Measurements from ENCODE around the gene IQSEC3. TPM values are rescaled to one million over a fixed set of nuclear protein-coding genes. Genes with fewer than 3 reads are reported as not detected.

IQSEC3 gene
- polyA plus RNA-seq, 1 donor from 2014 or later = not detected

DNA sequence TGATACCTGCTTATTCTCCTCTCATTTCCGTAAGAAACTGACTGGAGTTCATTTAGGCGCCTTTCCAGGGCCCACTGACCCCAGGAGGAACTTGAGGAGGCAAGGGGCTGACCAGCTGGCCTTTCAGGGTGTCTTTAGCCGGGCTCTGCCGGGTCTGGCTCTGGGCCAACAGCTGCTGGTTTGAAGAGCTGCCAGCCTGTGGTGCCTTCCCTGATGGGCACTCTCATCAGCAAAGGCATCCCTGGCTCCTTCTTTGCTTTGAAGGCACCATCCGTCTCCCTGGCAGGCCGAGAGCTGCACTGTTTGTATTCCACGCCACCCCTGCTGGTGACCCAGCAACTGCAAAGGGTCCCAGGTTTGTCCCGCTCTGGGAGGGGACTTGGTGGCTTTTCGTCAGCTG is 42.0 kb downstream of the IQSEC3 start:
- no peak overlapping the region for H3K27ac Mint-ChIP-seq
- H3K36me3 Mint-ChIP-seq = no peaks in the 10 kb centered on the region
- peaks cover 7% of the 10 kb centered on the region for H3K27me3 Mint-ChIP-seq
- peaks cover 12 to 25% (median 20%) of the 10 kb centered on the region in 3 donors for H3K4me1 Mint-ChIP-seq
- H3K4me3 Mint-ChIP-seq = no peak overlapping the region
- H3K9me3 Mint-ChIP-seq = no peaks in the 10 kb centered on the region

- Mint-ChIP-seq H3K4me1 (peaks cover 12 to 25% (median 20%) of the 10 kb centered on the region in 3 donors), H3K36me3 (no peaks in the 10 kb centered on the region), H3K9me3 (no peaks in the 10 kb centered on the region), H3K27ac (no peak overlapping the region), H3K27me3 (peaks cover 14% of the 10 kb centered on the region), H3K4me3 (no peak overlapping the region)
Observed at GRCh38 chr12:109446-109845, 42.9 kb downstream of the IQSEC3 start.

- peak overlapping the region in 1 of 4 donors; percentile 23 for H3K4me3 Mint-ChIP-seq
- no peaks in the 10 kb centered on the region for H3K9me3 Mint-ChIP-seq
- H3K27ac Mint-ChIP-seq = peak overlapping the region in 1 of 3 donors; percentile 53
- no peaks in the 10 kb centered on the region for H3K36me3 Mint-ChIP-seq
- H3K4me1 Mint-ChIP-seq = peaks cover 12 to 25% (median 20%) of the 10 kb centered on the region in 3 donors
- peaks cover 14% of the 10 kb centered on the region for H3K27me3 Mint-ChIP-seq
Observed at GRCh38 chr12:109872-110271, 43.3 kb downstream of the IQSEC3 start.

- no peak overlapping the region for H3K4me3 Mint-ChIP-seq
- no peaks in the 10 kb centered on the region for H3K9me3 Mint-ChIP-seq
- no peaks in the 10 kb centered on the region for H3K36me3 Mint-ChIP-seq
- H3K27me3 Mint-ChIP-seq = peaks cover 16% of the 10 kb centered on the region
- peak overlapping the region in 1 of 3 donors; percentile 68 for H3K27ac Mint-ChIP-seq
- peaks cover under 1 to 13% (median 9%) of the 10 kb centered on the region in 3 donors for H3K4me1 Mint-ChIP-seq
Observed at GRCh38 chr12:111699-112493, 45.3 kb downstream of the IQSEC3 start.

GRCh38 chr12:113347-113746 is 46.8 kb downstream of the IQSEC3 start:
- Mint-ChIP-seq H3K36me3 (no peaks in the 10 kb centered on the region), H3K27me3 (peaks cover 21% of the 10 kb centered on the region), H3K9me3 (no peaks in the 10 kb centered on the region), H3K4me1 (peaks cover 0 to 11% (median 9%) of the 10 kb centered on the region in 3 donors), H3K4me3 (no peak overlapping the region), H3K27ac (no peak overlapping the region)

DNA sequence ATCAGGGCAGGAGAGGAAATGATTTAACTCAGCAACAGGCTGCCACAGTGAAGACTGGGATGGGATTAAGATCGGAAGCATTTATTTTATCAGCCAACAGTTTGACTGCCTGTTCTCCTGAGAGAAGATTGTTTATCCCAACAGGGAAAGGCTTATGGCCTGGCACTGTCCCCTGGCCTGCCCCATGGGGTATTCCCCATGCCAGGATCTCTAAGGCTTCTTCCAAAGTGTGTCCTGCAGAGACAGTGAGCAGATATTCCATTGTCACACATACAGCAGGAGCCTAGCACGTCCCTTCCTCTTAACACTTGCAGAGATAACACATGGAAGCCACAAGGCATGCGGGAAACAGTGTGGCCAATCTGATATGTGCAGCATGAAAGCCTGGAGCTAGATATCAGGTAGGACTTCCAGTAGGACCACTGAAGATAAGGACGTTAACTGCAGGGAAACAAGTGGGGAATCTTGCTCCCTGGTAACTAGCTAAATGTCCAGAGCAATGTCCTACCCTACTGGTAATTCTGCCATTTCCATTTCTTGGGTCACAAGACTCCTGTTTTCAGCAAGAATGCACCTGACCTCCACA is 48.2 kb downstream of the IQSEC3 start:
- Mint-ChIP-seq H3K27me3 (peaks cover 26% of the 10 kb centered on the region), H3K27ac (no peak overlapping the region), H3K4me3 (no peak overlapping the region), H3K4me1 (peaks cover 0 to 6% (median 4%) of the 10 kb centered on the region in 3 donors), H3K36me3 (no peaks in the 10 kb centered on the region), H3K9me3 (no peaks in the 10 kb centered on the region)

GRCh38 chr12:115518-115917 is 49.0 kb downstream of the IQSEC3 start:
- peaks cover 0 to 2% (median 0%) of the 10 kb centered on the region in 3 donors for H3K4me1 Mint-ChIP-seq
- H3K36me3 Mint-ChIP-seq = no peaks in the 10 kb centered on the region
- no peaks in the 10 kb centered on the region for H3K9me3 Mint-ChIP-seq
- peaks cover 30% of the 10 kb centered on the region for H3K27me3 Mint-ChIP-seq
- no peak overlapping the region for H3K4me3 Mint-ChIP-seq
- H3K27ac Mint-ChIP-seq = no peak overlapping the region

- Mint-ChIP-seq H3K9me3 (no peaks in the 10 kb centered on the region), H3K27me3 (peaks cover 29% of the 10 kb centered on the region), H3K36me3 (no peaks in the 10 kb centered on the region), H3K4me3 (no peak overlapping the region), H3K4me1 (peaks cover 0 to 2% (median 0%) of the 10 kb centered on the region in 3 donors), H3K27ac (peak overlapping the region in 1 of 3 donors; percentile 60)
Observed at GRCh38 chr12:115960-116915, 49.7 kb downstream of the IQSEC3 start.

GRCh38 chr12:117311-117710 is 50.7 kb downstream of the IQSEC3 start:
- Mint-ChIP-seq H3K4me3 (no peak overlapping the region), H3K4me1 (no peaks in the 10 kb centered on the region), H3K9me3 (no peaks in the 10 kb centered on the region), H3K27me3 (peaks cover 23% of the 10 kb centered on the region), H3K27ac (no peak overlapping the region), H3K36me3 (no peaks in the 10 kb centered on the region)

DNA sequence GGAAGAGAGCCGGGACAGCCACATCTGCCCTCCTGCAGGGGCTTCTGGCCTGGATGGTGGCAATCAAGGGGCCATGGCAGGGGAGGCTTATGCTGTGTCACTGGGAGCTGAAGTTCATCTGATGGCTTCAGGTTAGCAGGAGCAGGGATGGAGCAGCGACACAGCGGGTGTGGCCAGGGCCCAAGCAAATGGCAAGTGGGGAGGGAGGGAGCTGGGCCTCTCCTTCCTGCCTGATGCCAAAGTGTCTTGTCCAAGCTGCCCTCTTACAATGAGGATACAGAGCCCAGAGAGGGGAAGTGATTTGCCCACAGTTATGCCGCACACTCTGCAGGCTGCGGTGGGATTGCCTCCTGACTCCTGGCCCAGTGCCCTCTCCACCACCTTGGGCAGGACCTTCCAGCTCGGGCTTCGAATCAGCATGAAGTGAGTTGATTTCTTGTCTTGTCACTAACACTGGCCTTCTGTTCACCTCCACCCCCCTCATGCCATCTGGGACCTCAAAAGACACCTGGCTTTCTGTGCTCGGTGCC is 51.3 kb downstream of the IQSEC3 start:
- Mint-ChIP-seq H3K4me1 (no peaks in the 10 kb centered on the region), H3K4me3 (no peak overlapping the region), H3K27me3 (peaks cover 25% of the 10 kb centered on the region), H3K36me3 (no peaks in the 10 kb centered on the region), H3K27ac (no peak overlapping the region), H3K9me3 (no peaks in the 10 kb centered on the region)

DNA sequence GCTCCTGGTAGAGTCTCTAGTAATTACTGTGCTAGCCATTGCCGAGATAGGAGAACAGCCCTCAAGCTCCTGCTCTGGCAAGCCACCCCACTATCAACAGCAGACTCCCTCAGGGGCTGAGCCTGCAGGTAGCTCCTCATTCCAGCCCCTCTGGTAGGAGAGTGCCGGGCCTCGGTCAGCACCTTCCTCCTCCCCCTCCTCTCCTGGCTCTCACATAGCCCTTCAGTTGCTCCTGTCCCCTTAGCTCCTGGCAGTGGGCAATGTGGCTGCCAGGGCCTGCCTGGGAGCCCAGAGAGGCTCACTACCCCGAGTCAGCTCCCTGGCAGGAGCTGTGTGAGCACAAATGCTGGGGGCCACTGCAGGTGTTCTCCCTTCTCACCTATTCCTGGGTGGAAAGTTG is 52.0 kb downstream of the IQSEC3 start:
- H3K4me1 Mint-ChIP-seq = no peaks in the 10 kb centered on the region
- no peaks in the 10 kb centered on the region for H3K9me3 Mint-ChIP-seq
- no peaks in the 10 kb centered on the region for H3K36me3 Mint-ChIP-seq
- H3K27ac Mint-ChIP-seq = no peak overlapping the region
- H3K27me3 Mint-ChIP-seq = peaks cover 26% of the 10 kb centered on the region
- no peak overlapping the region for H3K4me3 Mint-ChIP-seq

DNA sequence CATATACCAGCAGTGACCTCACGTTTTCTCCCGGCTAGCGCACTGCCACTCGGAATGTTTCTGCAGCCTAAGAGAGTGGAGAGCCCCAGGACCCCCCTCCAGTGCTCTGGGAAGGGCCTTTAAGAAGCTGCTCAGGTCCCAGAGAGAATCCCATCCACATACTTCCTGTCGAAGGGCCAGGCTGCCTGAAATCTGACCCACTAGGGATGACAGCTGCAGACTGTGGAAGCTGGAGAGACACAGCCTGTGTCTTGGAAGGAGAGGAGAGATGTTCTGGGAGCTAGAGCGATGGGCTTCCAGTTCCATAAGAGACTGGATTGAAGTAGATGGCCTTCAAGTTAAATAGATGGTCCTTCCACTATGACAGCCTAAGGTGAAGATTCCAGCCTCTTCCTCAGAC is 54.4 kb downstream of the IQSEC3 start:
- Mint-ChIP-seq H3K4me3 (no peak overlapping the region), H3K27me3 (peaks cover 18% of the 10 kb centered on the region), H3K27ac (no peak overlapping the region)

GRCh38 chr12:121647-122046 is 55.1 kb downstream of the IQSEC3 start:
- H3K4me3 Mint-ChIP-seq = no peak overlapping the region
- H3K27me3 Mint-ChIP-seq = peaks cover 18% of the 10 kb centered on the region
- H3K27ac Mint-ChIP-seq = no peak overlapping the region
- no peaks in the 10 kb centered on the region for H3K36me3 Mint-ChIP-seq
- no peaks in the 10 kb centered on the region for H3K9me3 Mint-ChIP-seq
- no peaks in the 10 kb centered on the region for H3K4me1 Mint-ChIP-seq

More for the DNA sequence above, 54.4 kb downstream of the IQSEC3 start:
- Mint-ChIP-seq H3K4me1 (no peaks in the 10 kb centered on the region), H3K36me3 (no peaks in the 10 kb centered on the region), H3K9me3 (no peaks in the 10 kb centered on the region)

DNA sequence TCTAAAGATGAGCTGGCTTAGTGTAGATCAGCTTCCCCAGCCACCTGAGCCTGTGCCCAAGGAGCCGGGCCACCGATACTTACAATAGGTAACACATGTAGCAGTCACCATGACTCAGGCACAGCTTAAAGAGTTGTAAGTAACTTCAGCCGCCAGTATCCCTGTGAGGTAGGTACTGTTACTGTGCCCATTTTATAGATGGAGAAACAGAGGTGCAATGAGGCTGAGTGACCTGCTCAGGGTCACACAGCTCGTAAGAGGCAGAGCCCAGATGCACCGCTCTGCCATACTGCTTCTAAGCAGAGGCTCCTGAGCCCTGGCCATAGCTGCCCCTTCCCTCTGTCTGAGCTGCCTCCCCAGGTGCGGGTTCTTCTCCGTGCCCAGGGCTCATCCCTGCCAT is 58.5 kb downstream of the IQSEC3 start:
- Mint-ChIP-seq H3K36me3 (no peaks in the 10 kb centered on the region), H3K4me3 (no peak overlapping the region), H3K9me3 (peaks cover 0 to 3% (median 0%) of the 10 kb centered on the region in 3 donors), H3K27ac (no peak overlapping the region), H3K4me1 (peaks cover 0 to 5% (median 0%) of the 10 kb centered on the region in 3 donors), H3K27me3 (peaks cover 11% of the 10 kb centered on the region)

- no peaks in the 10 kb centered on the region for H3K36me3 Mint-ChIP-seq
Observed at GRCh38 chr12:125566-125965, 59.0 kb downstream of the IQSEC3 start.

More at GRCh38 chr12:125566-125965, 59.0 kb downstream of the IQSEC3 start:
- H3K27me3 Mint-ChIP-seq = peaks cover 10% of the 10 kb centered on the region
- peaks cover 0 to 3% (median 0%) of the 10 kb centered on the region in 3 donors for H3K9me3 Mint-ChIP-seq
- H3K4me3 Mint-ChIP-seq = no peak overlapping the region
- peaks cover 0 to 5% (median 0%) of the 10 kb centered on the region in 3 donors for H3K4me1 Mint-ChIP-seq
- no peak overlapping the region for H3K27ac Mint-ChIP-seq

Data from IgD-negative memory B cell (primary cell).